ENCODE results near the gene PPP2R3C. TPM values are rescaled to one million over a fixed set of nuclear protein-coding genes. Genes with fewer than 3 reads are reported as not detected.

The PPP2R3C gene
- total RNA-seq, 1 experiment from 2014 or later = 19.6 TPM

Other genes with a start within 250 kb of the PPP2R3C start
- 27.2 TPM for gene BAZ1A, start 246.6 kb downstream of the PPP2R3C start, total RNA-seq (2021; ENCODE audit: unreplicated experiment)
- 53.2 TPM for gene SRP54, start 139.0 kb downstream of the PPP2R3C start, total RNA-seq (2021; ENCODE audit: unreplicated experiment)
- gene FAM177A1, start 75.7 kb downstream of the PPP2R3C start, total RNA-seq (2021; ENCODE audit: unreplicated experiment) = 46.7 TPM
- gene PRORP, start 562 bp upstream of the PPP2R3C start, total RNA-seq (2021; ENCODE audit: unreplicated experiment) = 28.1 TPM
- gene PSMA6, start 170.4 kb upstream of the PPP2R3C start, total RNA-seq (2021; ENCODE audit: unreplicated experiment) = 197 TPM

Measured in Panc1 (cell line).